Lung (tissue), 12 donors: Measurements from ENCODE around the gene IRGC. TPM values are rescaled to one million over a fixed set of nuclear protein-coding genes. Genes with fewer than 3 reads are reported as not detected.

Experiments
- ATAC-seq: fragments of 200-7000 bp; cut with Tn5 transposase; one replicate; pipeline ENCODE4 v1.9.1; 2020; ENCODE audit warnings: moderate number of reproducible peaks; ENCODE audit not compliant: insufficient read depth, low FRiP score
- DNase-seq, 3 donors: peaks; one replicate each; pipeline ENCODE4 v3.0.0-alpha.2; 2013 to 2017
- H3K27ac ChIP-seq, 2 donors: one replicate each; pipeline ENCODE4 v1.5.1; 2013; ENCODE audit warnings: mild to moderate bottlenecking in 2 of 2, moderate library complexity in 2 of 2, control low read depth in 1 of 2, inconsistent platforms in 1 of 2, low read depth in 1 of 2, low read length in 1 of 2
- H3K27me3 ChIP-seq, 3 donors: one replicate each; pipeline ENCODE4 v1.5.1; 2013; ENCODE audit warnings: low read length in 2 of 3; ENCODE audit not compliant: control insufficient read depth in 3 of 3, insufficient read depth in 3 of 3
- H3K36me3 ChIP-seq, 4 donors: one replicate each; pipeline ENCODE4 v1.5.1; 2013; ENCODE audit warnings: low read length in 4 of 4, mild to moderate bottlenecking in 1 of 4, moderate library complexity in 1 of 4; ENCODE audit not compliant: control insufficient read depth in 4 of 4, insufficient read depth in 4 of 4
- H3K4me1 ChIP-seq, 5 donors: one replicate each; pipeline ENCODE4 v1.5.1; 2013; ENCODE audit warnings: low read length in 5 of 5, mild to moderate bottlenecking in 2 of 5, moderate library complexity in 1 of 5; ENCODE audit not compliant: control insufficient read depth in 5 of 5, insufficient read depth in 5 of 5
- H3K4me3 ChIP-seq: one replicate; pipeline ENCODE4 v1.5.1; 2013; ENCODE audit warnings: mild to moderate bottlenecking, control low read depth, moderate library complexity
- H3K9ac ChIP-seq, 2 donors: one replicate each; pipeline ENCODE4 v1.5.1; 2013; ENCODE audit warnings: low read length in 2 of 2, control low read depth in 1 of 2; ENCODE audit not compliant: insufficient read depth in 1 of 2
- H3K9me3 ChIP-seq, 4 donors: one replicate each; pipeline ENCODE4 v1.5.1; 2013; ENCODE audit warnings: low read length in 3 of 4, mild to moderate bottlenecking in 1 of 4, moderate library complexity in 1 of 4; ENCODE audit not compliant: control insufficient read depth in 4 of 4, insufficient read depth in 3 of 4
- CTCF ChIP-seq: IDR thresholded peaks from 2 replicates; pipeline ENCODE4 v1.5.1; 2012; ENCODE audit warnings: mild to moderate bottlenecking; ENCODE audit errors: control extremely low read depth, extremely low read depth
- WGBS, 2 donors: extraction: QIAGEN DNeasy Blood & Tissue Kit; methylation state at CpG; one replicate each; pipeline ENCODE4 v1.1.7; 2013; 5-methylcytosine and 5-hydroxymethylcytosine counted together
- polyA plus RNA-seq, 2 donors: library from polyadenylated mRNA; stranded (reverse); fragments of 200-250 nt; gene quantifications; one replicate each; pipeline ENCODE4 v1.2.1, GENCODE V29; 2013
- total RNA-seq, 2 donors: library from RNA; depleted of rRNA in 1 of 2; stranded (reverse); fragments of >200 nt in 1 of 2; gene quantifications; one replicate each; pipeline ENCODE4 v1.2.1, GENCODE V29; 2014 to 2021
- donor health status: control.
- donor health status: control.
- donor health status: Bipolar disorder and iron deficiency.
- donor health status: healthy.
- donor health status: DM: yes; HTN: yes; CAD: no.

Gene IRGC
- total and polyA plus RNA-seq, 4 donors, result not detected

- ATAC-seq (peak; percentile 88), DNase-seq (peak; percentile 98 to 99 (median 99))
- Histone ChIP-seq H3K27me3 (no peaks in the 10 kb centered on the region), H3K36me3 (peaks cover 5 to 15% (median 7%) of the 10 kb centered on the region in 4 donors), H3K9ac (peak overlapping the region in 1 of 2 donors; percentile 28), H3K27ac (peak overlapping the region; percentile 76 to 97), H3K9me3 (no peaks in the 10 kb centered on the region), H3K4me1 (peaks cover 0 to 24% (median 14%) of the 10 kb centered on the region in 5 donors), H3K4me3 (peak overlapping the region; percentile 42)
- 1% methylated on average over 44 of the region's 44 CpGs for WGBS, 2 donors
- TF ChIP-seq CTCF, result no peak
Observed at GRCh38 chr19:43668406-43669109, 47.3 kb upstream of the IRGC start.

GRCh38 chr19:43672061-43672679 lies 43.7 kb upstream of the IRGC start:
- Histone ChIP-seq H3K27me3 (peaks cover 0 to 4% (median 0%) of the 10 kb centered on the region in 3 donors), H3K4me1 (peaks cover 0 to 22% (median 5%) of the 10 kb centered on the region in 5 donors), H3K9me3 (no peaks in the 10 kb centered on the region), H3K27ac (peak overlapping the region in 1 of 2 donors; percentile 67), H3K4me3 (no peak overlapping the region), H3K36me3 (peaks cover 0 to 3% (median 0%) of the 10 kb centered on the region in 4 donors), H3K9ac (no peak overlapping the region)
- WGBS, 2 donors, result 52 to 63% methylated on average over 6 of the region's 6 CpGs
- no peak for TF ChIP-seq CTCF
- ATAC-seq, result no peak
- no peak for DNase-seq

GRCh38 chr19:43673637-43674036 lies 42.2 kb upstream of the IRGC start:
- no peak for DNase-seq

More at GRCh38 chr19:43673637-43674036, 42.2 kb upstream of the IRGC start:
- Histone ChIP-seq H3K36me3 (no peaks in the 10 kb centered on the region), H3K9me3 (no peaks in the 10 kb centered on the region), H3K4me3 (no peak overlapping the region), H3K4me1 (peaks cover 0 to 15% (median 0%) of the 10 kb centered on the region in 5 donors), H3K9ac (no peak overlapping the region), H3K27ac (peak overlapping the region in 1 of 2 donors; percentile 89), H3K27me3 (peaks cover 0 to 4% (median 0%) of the 10 kb centered on the region in 3 donors)
- no peak for TF ChIP-seq CTCF
- ATAC-seq, result no peak
- WGBS, 2 donors, result 57 to 75% methylated on average over 3 of the region's 3 CpGs
